ENCODE data around the gene PRRG1. TPM values are rescaled to one million over a fixed set of nuclear protein-coding genes. Genes with fewer than 3 reads are reported as not detected.

Gene PRRG1
- total RNA-seq, 2 donors from 2014 or later: 3.1 to 5.2 TPM

DNA sequence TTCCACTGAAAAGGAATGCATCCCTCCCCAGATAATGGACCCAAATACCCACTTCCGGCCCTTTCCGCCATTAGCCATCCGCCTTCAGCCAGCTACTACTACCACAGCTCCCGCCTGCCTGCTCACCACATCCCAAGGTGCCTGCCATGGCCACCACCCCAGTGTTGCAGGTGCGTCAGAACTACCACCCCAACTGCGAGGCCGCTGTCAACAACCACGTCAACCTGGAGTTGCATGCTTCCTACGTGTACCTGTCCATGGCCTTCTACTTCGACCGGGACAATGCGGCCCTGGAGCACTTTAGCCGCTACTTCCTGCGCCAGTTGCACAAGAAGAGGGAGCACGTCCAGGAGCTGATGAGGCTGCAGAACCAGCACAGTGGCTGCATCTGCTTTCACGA, 92.2 kb downstream of the PRRG1 start:
- Histone ChIP-seq H3K4me1 (ENCODE audit: control insufficient read depth, insufficient read depth, low read length) (no peaks in the 10 kb centered on the region), H3K9me3 (ENCODE audit: control insufficient read depth, low read length) (no peaks in the 10 kb centered on the region), H3K4me3 (ENCODE audit: low read length) (no peak overlapping the region), H3K27ac (ENCODE audit: low read depth, low read length) (no peak overlapping the region), H3K9ac (ENCODE audit: extremely low read depth, low read length, poor library complexity, severe bottlenecking) (no peak overlapping the region), H3K27me3 (ENCODE audit: control insufficient read depth, insufficient read depth, low read length, poor library complexity, severe bottlenecking) (no peaks in the 10 kb centered on the region), H3K36me3 (ENCODE audit: control insufficient read depth, insufficient read depth, low read length) (no peaks in the 10 kb centered on the region)
- H3K27ac Mint-ChIP-seq: no peak overlapping the region
- DNase-seq: no peak
- peaks cover 23% of the 10 kb centered on the region for H3K9me3 Mint-ChIP-seq
- no peak overlapping the region for H3K4me3 Mint-ChIP-seq
- H3K4me1 Mint-ChIP-seq: no peaks in the 10 kb centered on the region
- WGBS, 2 experiments (ENCODE audit: insufficient coverage in 1 of 2, insufficient read length in 1 of 2): 91 to 96% methylated on average over 4 to 16 of the region's 16 CpGs
- H3K27me3 Mint-ChIP-seq (ENCODE audit: insufficient read depth): no peaks in the 10 kb centered on the region
- no peaks in the 10 kb centered on the region for H3K36me3 Mint-ChIP-seq (ENCODE audit: low read depth)
- TF ChIP-seq, protein P1, sequence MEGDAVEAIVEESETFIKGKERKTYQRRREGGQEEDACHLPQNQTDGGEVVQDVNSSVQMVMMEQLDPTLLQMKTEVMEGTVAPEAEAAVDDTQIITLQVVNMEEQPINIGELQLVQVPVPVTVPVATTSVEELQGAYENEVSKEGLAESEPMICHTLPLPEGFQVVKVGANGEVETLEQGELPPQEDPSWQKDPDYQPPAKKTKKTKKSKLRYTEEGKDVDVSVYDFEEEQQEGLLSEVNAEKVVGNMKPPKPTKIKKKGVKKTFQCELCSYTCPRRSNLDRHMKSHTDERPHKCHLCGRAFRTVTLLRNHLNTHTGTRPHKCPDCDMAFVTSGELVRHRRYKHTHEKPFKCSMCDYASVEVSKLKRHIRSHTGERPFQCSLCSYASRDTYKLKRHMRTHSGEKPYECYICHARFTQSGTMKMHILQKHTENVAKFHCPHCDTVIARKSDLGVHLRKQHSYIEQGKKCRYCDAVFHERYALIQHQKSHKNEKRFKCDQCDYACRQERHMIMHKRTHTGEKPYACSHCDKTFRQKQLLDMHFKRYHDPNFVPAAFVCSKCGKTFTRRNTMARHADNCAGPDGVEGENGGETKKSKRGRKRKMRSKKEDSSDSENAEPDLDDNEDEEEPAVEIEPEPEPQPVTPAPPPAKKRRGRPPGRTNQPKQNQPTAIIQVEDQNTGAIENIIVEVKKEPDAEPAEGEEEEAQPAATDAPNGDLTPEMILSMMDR (conservative IDR thresholded peaks at IDR 0.05): no peak

DNA sequence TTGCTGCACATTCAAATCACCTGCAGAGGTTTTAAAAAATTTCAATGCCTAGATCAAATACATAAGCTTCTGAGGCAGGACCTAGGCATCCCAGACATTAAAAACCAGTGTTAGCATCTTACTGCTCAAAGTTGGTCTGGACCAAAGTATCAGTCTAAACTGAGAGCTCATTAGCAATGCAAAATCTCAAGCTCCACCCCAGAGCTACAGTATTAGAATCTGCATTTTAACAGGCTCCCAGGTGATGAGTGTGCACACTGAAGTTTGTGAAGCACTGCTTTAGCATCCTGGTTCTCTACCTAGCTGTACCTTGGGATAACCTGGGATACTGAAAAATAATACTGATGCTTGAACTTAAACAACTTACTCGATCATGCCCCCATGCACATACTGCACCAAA, 96.0 kb downstream of the PRRG1 start:
- no peak overlapping the region for H3K9ac ChIP-seq (ENCODE audit: extremely low read depth, low read length, poor library complexity, severe bottlenecking)
- H3K36me3 Mint-ChIP-seq (ENCODE audit: low read depth): no peaks in the 10 kb centered on the region
- no peak overlapping the region for H3K27ac ChIP-seq (ENCODE audit: low read depth, low read length)
- no peaks in the 10 kb centered on the region for H3K27me3 ChIP-seq (ENCODE audit: control insufficient read depth, insufficient read depth, low read length, poor library complexity, severe bottlenecking)
- H3K27ac Mint-ChIP-seq: no peak overlapping the region
- H3K36me3 ChIP-seq (ENCODE audit: control insufficient read depth, insufficient read depth, low read length): no peaks in the 10 kb centered on the region
- peaks cover 26% of the 10 kb centered on the region for H3K9me3 Mint-ChIP-seq
- H3K4me1 ChIP-seq (ENCODE audit: control insufficient read depth, insufficient read depth, low read length): no peaks in the 10 kb centered on the region
- TF ChIP-seq, protein P1 (conservative IDR thresholded peaks at IDR 0.05): no peak
- no peaks in the 10 kb centered on the region for H3K27me3 Mint-ChIP-seq (ENCODE audit: insufficient read depth)
- WGBS, 2 experiments (ENCODE audit: insufficient coverage in 1 of 2, insufficient read length in 1 of 2): 89% methylated on average over 1 of the region's 1 CpG; no CpG with 5 or more reads in 1 of the 2 experiments
- no peak overlapping the region for H3K4me3 Mint-ChIP-seq
- no peaks in the 10 kb centered on the region for H3K9me3 ChIP-seq (ENCODE audit: control insufficient read depth, low read length)
- DNase-seq: no peak
- no peaks in the 10 kb centered on the region for H3K4me1 Mint-ChIP-seq
- no peak overlapping the region for H3K4me3 ChIP-seq (ENCODE audit: low read length)

DNA sequence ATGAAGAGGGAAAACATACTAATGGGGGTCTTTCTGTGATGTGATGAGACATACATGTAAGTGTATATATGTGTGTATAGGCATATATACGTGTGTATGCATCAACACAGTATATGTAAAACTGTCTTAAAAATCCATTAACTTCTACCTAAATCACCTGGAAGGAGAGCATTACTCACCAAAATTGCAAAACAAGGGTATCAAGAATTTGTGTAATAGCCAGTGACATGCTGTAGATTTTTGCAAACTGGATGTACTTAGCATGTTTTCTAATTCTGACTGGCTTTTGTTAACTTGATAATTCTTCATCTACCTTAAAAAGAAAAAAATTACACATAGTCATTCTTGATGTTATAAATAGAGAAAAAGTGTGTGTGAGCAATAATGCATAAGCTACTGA, 104.7 kb downstream of the PRRG1 start:
- no CpG with 5 or more reads among the region's 1 CpG for WGBS, 2 experiments (ENCODE audit: insufficient coverage in 1 of 2, insufficient read length in 1 of 2)
- no peak for DNase-seq
- Histone ChIP-seq H3K4me1 (ENCODE audit: control insufficient read depth, insufficient read depth, low read length) (no peaks in the 10 kb centered on the region), H3K4me3 (ENCODE audit: low read length) (no peak overlapping the region), H3K9ac (ENCODE audit: extremely low read depth, low read length, poor library complexity, severe bottlenecking) (no peak overlapping the region), H3K27me3 (ENCODE audit: control insufficient read depth, insufficient read depth, low read length, poor library complexity, severe bottlenecking) (no peaks in the 10 kb centered on the region), H3K36me3 (ENCODE audit: control insufficient read depth, insufficient read depth, low read length) (no peaks in the 10 kb centered on the region), H3K9me3 (ENCODE audit: control insufficient read depth, low read length) (no peaks in the 10 kb centered on the region), H3K27ac (ENCODE audit: low read depth, low read length) (no peak overlapping the region)
- Mint-ChIP-seq H3K27ac (no peak overlapping the region), H3K4me3 (no peak overlapping the region), H3K9me3 (peaks cover 18% of the 10 kb centered on the region), H3K4me1 (no peaks in the 10 kb centered on the region), H3K36me3 (ENCODE audit: low read depth) (no peaks in the 10 kb centered on the region), H3K27me3 (ENCODE audit: insufficient read depth) (no peaks in the 10 kb centered on the region)
- TF ChIP-seq, protein P1 (conservative IDR thresholded peaks at IDR 0.05): no peak

All from endodermal cell (in vitro differentiated cells).